Measurements from ENCODE around the gene TMEM63C. TPM values are rescaled to one million over a fixed set of nuclear protein-coding genes. Genes with fewer than 3 reads are reported as not detected.
"Not testable (repeated sequence)": the region's sequence is repeated elsewhere in the genome, so short reads cannot be mapped to it uniquely, and the experiment has no call there.

The TMEM63C gene
- total RNA-seq, 1 donor from 2014 or later: 39.9 TPM

- no peak for DNase-seq
- H3K36me3 Mint-ChIP-seq (ENCODE audit: unreplicated experiment): no peaks in the 10 kb centered on the region
- peaks cover 2% of the 10 kb centered on the region for H3K27me3 Mint-ChIP-seq (ENCODE audit: unreplicated experiment)
- no peak for TF ChIP-seq CTCF (IDR thresholded peaks at IDR 0.05; ENCODE audit: partially characterized antibody, unreplicated experiment)
- no peak overlapping the region for H3K4me3 Mint-ChIP-seq (ENCODE audit: unreplicated experiment)
- H3K27ac Mint-ChIP-seq (ENCODE audit: unreplicated experiment): no peak overlapping the region
- H3K9me3 Mint-ChIP-seq (ENCODE audit: unreplicated experiment): no peaks in the 10 kb centered on the region
- peaks cover 29% of the 10 kb centered on the region for H3K4me1 Mint-ChIP-seq (ENCODE audit: low read depth, unreplicated experiment)
Measured at GRCh38 chr14:77279719-77280118, 98.1 kb downstream of the TMEM63C start.

GRCh38 chr14:77280921-77281320 lies 99.3 kb downstream of the TMEM63C start:
- not testable (repeated sequence) for H3K36me3 Mint-ChIP-seq (ENCODE audit: unreplicated experiment); H3K27ac Mint-ChIP-seq (ENCODE audit: unreplicated experiment); H3K27me3 Mint-ChIP-seq (ENCODE audit: unreplicated experiment); DNase-seq; H3K4me3 Mint-ChIP-seq (ENCODE audit: unreplicated experiment); H3K9me3 Mint-ChIP-seq (ENCODE audit: unreplicated experiment)
- peaks cover 31% of the 10 kb centered on the region for H3K4me1 Mint-ChIP-seq (ENCODE audit: low read depth, unreplicated experiment)

GRCh38 chr14:77281852-77282410 lies 100.3 kb downstream of the TMEM63C start:
- H3K9me3 Mint-ChIP-seq (ENCODE audit: unreplicated experiment): peaks cover 2% of the 10 kb centered on the region
- H3K4me3 Mint-ChIP-seq (ENCODE audit: unreplicated experiment): no peak overlapping the region
- no peaks in the 10 kb centered on the region for H3K36me3 Mint-ChIP-seq (ENCODE audit: unreplicated experiment)
- H3K27me3 Mint-ChIP-seq (ENCODE audit: unreplicated experiment): no peaks in the 10 kb centered on the region
- peaks cover 30% of the 10 kb centered on the region for H3K4me1 Mint-ChIP-seq (ENCODE audit: low read depth, unreplicated experiment)
- H3K27ac Mint-ChIP-seq (ENCODE audit: unreplicated experiment): no peak overlapping the region
- no peak for TF ChIP-seq CTCF (IDR thresholded peaks at IDR 0.05; ENCODE audit: partially characterized antibody, unreplicated experiment)
- DNase-seq: no peak

- peak overlapping the region; percentile 57 for H3K27ac Mint-ChIP-seq (ENCODE audit: unreplicated experiment)
- H3K27me3 Mint-ChIP-seq (ENCODE audit: unreplicated experiment): no peaks in the 10 kb centered on the region
- no peak for DNase-seq
- peaks cover 2% of the 10 kb centered on the region for H3K9me3 Mint-ChIP-seq (ENCODE audit: unreplicated experiment)
- peaks cover 29% of the 10 kb centered on the region for H3K4me1 Mint-ChIP-seq (ENCODE audit: low read depth, unreplicated experiment)
- no peaks in the 10 kb centered on the region for H3K36me3 Mint-ChIP-seq (ENCODE audit: unreplicated experiment)
- no peak for TF ChIP-seq CTCF (IDR thresholded peaks at IDR 0.05; ENCODE audit: partially characterized antibody, unreplicated experiment)
- peak overlapping the region; percentile 31 for H3K4me3 Mint-ChIP-seq (ENCODE audit: unreplicated experiment)
Measured at GRCh38 chr14:77284066-77284465, 102.5 kb downstream of the TMEM63C start.

- Mint-ChIP-seq H3K4me3 (ENCODE audit: unreplicated experiment) (peak overlapping the region; percentile 31), H3K27me3 (ENCODE audit: unreplicated experiment) (no peaks in the 10 kb centered on the region), H3K9me3 (ENCODE audit: unreplicated experiment) (peaks cover 2% of the 10 kb centered on the region), H3K36me3 (ENCODE audit: unreplicated experiment) (no peaks in the 10 kb centered on the region), H3K27ac (ENCODE audit: unreplicated experiment) (peak overlapping the region; percentile 57), H3K4me1 (ENCODE audit: low read depth, unreplicated experiment) (peaks cover 29% of the 10 kb centered on the region)
- no peak for TF ChIP-seq CTCF (IDR thresholded peaks at IDR 0.05; ENCODE audit: partially characterized antibody, unreplicated experiment)
- DNase-seq: peak; percentile 45
Measured at GRCh38 chr14:77284466-77284865, 102.9 kb downstream of the TMEM63C start.

All from glutamatergic neuron (in vitro differentiated cells).